ENCODE data around the gene NUP214.
"Not testable (repeated sequence)": the region's sequence is repeated elsewhere in the genome, so short reads cannot be mapped to it uniquely, and the experiment has no call there.

NUP214 gene

GRCh38 chr9:131158673-131159072, 33.3 kb downstream of the NUP214 start:
- in situ Hi-C loops (cut with HindIII; ENCODE audit: low sequenced_read_pairs): not testable (repeated sequence)

GRCh38 chr9:131160416-131161112, 35.2 kb downstream of the NUP214 start:
- in situ Hi-C loops (cut with HindIII; ENCODE audit: low sequenced_read_pairs): no loop called here

GRCh38 chr9:131161585-131161984, 36.2 kb downstream of the NUP214 start:
- in situ Hi-C loops (cut with HindIII; ENCODE audit: low sequenced_read_pairs): no loop called here

DNA sequence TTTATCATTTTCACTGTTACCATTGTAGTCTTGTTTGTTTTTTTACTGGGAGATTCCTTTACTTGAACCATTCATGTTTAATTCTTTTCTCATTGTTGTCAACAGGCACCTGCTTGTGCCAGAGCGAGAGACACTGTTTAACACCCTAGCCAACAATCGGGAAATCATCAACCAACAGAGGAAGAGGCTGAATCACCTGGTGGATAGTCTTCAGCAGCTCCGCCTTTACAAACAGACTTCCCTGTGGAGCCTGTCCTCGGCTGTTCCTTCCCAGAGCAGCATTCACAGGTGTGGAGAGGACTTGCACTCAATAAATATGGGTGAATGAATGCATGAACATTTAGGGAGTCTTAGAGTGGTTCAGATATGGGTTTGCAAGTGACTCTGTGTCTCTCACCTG, 37.5 kb downstream of the NUP214 start:
- in situ Hi-C loops (cut with HindIII; ENCODE audit: low sequenced_read_pairs): no loop called here

DNA sequence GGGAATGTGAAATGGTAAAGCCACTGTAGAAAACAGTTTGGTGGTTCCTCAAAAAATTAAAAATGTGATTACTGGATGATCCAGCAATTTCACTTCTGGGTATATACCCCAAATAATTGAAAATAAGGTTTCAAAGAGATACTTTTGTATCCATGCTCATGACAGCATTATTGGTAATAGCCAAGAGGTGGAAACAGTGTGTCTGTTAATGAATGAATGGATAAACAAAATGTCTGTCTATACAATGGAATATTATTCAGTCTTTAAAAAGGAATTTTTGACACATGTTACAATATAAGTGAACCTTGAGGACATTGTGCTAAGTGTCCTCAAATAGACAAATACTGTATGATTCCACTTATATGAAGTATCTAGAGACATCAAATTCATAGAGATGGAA, 40.1 kb downstream of the NUP214 start:
- in situ Hi-C loops (cut with HindIII; ENCODE audit: low sequenced_read_pairs): no loop called here

DNA sequence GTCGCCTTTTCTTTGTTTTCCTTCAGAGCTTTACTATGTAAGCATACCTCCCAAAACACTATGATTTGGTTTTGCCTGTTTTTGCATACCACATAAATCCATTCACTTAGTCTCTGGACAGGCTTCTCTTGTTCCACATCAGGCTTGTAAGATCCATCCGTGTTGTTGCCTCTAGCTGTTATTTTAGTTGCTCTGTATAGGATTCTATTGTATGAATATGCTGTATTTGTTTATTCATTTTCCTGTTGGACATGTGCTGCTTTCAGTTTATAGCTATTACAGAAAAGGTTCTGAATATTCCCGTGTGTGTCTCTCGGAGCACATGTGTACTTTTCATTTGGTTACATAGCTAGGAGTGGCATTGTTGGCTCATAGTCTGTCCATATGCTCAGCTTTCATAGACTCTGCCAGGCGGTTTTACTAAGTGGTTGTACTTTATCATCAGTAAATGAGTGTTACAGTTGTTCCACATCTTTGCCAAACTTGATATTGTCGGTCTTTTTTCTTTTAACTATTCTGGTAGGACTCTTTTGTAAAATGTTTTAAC, 41.8 kb downstream of the NUP214 start:
- in situ Hi-C loops (cut with HindIII; ENCODE audit: low sequenced_read_pairs): no loop called here

- in situ Hi-C loops (cut with HindIII; ENCODE audit: low sequenced_read_pairs): no loop called here
Observed at GRCh38 chr9:131167936-131168335, 42.5 kb downstream of the NUP214 start.

DNA sequence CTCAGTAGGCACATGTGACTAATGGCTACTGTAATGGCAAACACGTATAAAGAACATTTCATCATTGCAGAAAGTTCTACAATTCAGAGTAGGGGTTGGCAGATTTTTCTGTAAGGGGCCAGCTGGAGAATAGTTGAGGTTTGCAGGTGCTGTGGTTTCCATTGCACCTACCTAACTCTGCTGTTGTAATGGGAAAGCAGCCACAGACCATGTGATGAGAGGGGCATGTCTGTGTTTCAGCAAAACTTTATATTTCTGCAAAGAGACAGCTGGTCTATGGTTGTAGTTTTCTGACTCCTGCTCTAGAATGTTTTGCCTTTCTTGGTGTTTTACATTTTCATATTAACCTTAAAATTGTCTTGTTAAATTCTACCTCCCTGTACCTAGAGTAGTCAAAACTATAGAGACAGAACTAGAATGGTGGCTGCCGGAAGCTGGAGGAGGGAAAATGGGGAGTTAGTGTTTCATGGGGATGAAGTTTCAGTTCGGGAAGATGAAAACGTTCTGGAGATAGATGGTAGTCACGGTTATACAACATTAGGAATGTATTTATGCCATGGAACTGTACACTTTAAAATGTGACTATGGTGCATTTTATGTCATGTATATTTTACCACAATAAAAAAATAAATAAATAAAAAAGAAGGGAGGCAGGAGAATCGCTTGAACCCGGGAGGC, 44.3 kb downstream of the NUP214 start:
- in situ Hi-C loops (cut with HindIII; ENCODE audit: low sequenced_read_pairs): no loop called here

DNA sequence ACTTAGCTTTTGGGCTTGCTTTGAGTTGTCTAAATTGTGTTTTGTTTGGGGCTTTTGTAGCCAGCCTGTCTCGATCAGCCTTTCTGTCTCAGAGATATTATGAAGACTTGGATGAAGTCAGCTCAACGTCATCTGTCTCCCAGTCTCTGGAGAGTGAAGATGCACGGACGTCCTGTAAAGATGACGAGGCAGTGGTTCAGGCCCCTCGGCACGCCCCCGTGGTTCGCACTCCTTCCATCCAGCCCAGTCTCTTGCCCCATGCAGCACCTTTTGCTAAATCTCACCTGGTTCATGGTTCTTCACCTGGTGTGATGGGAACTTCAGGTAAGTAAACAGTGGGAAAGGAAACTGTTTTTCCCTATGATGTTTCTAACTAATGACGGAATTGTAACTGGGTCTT, 48.6 kb downstream of the NUP214 start:
- in situ Hi-C loops (cut with HindIII; ENCODE audit: low sequenced_read_pairs): no loop called here

- in situ Hi-C loops (cut with HindIII; ENCODE audit: low sequenced_read_pairs): no loop called here
Observed at GRCh38 chr9:131174681-131175239, 49.4 kb downstream of the NUP214 start.

GRCh38 chr9:131177898-131178297, 52.5 kb downstream of the NUP214 start:
- in situ Hi-C loops (cut with HindIII; ENCODE audit: low sequenced_read_pairs): no loop called here

DNA sequence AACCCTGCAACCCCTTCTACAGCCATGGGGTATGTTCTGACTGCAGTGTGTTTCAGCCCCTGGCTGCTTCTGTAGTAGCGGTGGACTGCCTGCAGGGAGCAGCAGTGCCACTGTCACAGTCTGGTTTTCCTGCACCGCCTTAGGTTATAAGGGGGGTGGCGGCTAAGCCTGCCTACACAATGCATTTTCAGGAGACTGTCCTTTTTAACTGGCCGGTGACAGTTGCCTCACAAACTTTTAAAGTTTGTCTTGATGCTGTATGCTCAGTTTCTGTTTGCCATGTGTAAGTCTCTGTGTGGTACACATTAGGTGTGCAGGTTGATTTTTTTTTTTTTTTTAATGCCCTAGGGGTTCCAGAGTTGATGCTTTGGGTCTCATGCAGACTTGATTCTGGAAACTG, 53.0 kb downstream of the NUP214 start:
- in situ Hi-C loops (cut with HindIII; ENCODE audit: low sequenced_read_pairs): no loop called here

DNA sequence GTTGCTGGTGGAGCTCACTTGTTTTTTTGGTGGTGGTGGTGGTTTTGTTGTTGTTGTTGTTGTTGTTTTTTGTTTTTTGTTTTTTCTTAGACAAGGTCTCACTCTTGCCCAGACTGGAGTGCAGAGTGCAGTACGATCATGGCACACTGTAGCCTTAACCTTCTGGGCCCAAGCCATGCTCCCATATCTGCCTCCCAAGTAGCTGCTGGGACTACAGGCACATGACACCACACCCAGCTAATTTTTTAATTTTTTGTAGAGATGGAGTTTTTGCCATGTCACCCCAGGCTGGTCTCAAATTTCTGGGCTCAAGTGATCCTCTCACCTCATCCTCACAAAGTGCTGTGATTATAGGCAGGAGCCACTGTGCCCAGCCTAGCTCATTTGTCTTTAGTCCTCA, 53.5 kb downstream of the NUP214 start:
- in situ Hi-C loops (cut with HindIII; ENCODE audit: low sequenced_read_pairs): no loop called here

GRCh38 chr9:131179561-131180219, 54.3 kb downstream of the NUP214 start:
- in situ Hi-C loops (cut with HindIII; ENCODE audit: low sequenced_read_pairs): no loop called here

- in situ Hi-C loops (cut with HindIII; ENCODE audit: low sequenced_read_pairs): no loop called here
Observed at GRCh38 chr9:131180454-131180853, 55.1 kb downstream of the NUP214 start.

DNA sequence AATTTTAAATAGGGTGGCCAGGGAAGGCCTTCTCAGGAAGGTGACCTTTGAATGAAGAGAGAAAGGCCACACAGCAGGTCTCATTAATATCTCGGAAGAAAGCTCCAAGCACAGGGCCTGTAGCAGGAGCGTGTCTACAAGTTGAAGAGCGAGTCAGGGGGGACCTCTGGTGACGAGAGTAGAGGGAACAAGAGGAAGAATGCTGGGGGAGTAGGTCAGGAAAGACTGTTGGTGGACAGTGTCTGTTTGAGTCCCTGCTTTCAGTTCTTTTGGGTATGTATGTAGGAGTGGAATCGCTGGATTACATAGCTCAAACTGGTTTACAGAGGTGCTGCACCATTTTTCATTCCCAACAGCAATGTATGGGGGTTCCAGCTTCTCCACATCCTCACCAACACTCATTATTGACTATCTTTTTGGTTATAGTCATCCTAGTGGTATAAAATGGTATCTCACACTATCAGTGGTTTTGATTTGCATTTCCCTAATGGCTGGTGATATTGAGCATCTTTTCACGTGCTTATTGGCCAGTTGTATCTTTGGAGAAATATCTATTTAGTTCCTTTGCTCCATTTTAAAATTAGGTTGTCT, 55.8 kb downstream of the NUP214 start:
- in situ Hi-C loops (cut with HindIII; ENCODE audit: low sequenced_read_pairs): no loop called here

DNA sequence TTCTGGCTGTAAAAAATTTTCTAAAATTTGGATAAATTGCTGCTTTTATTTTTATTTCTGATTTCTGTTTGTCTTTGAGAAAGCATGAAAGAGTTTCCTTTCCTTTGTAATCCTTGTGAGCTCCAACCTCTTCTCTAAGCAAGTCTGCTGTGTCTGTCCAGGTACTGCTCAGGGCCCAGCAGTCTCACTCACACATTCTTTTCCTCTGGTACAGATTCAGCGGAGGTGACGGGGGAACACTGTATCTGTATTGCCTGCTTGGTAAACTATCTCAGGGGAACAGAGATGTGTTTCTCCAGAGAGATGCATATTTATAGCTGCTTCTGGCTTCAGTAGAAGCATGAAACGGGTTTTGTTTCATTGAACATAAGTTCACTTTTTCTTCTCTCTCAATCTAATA, 60.5 kb downstream of the NUP214 start:
- in situ Hi-C loops (cut with HindIII; ENCODE audit: low sequenced_read_pairs): no loop called here

DNA sequence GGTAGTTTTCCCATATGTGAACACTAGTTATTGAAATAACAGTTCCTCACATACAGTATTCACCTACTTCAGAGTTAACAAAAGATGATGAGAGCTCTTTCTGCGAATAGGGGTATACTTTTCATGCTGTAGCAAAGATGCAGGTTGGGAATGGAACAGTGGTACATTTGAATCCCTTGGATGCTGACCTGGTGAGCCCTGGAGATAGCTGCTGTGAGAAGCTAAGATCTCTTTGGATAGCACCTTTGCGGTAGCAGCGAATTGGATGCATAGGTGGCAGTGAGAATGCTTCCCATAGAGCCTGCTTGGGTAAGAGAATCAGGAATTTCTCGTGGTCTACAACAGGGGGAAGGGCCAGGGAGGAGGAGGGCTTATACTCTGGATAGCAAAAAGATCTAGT, 61.2 kb downstream of the NUP214 start:
- in situ Hi-C loops (cut with HindIII; ENCODE audit: low sequenced_read_pairs): no loop called here

- in situ Hi-C loops (cut with HindIII; ENCODE audit: low sequenced_read_pairs): no loop called here
Observed at GRCh38 chr9:131187957-131188356, 62.6 kb downstream of the NUP214 start.

- in situ Hi-C loops (cut with HindIII; ENCODE audit: low sequenced_read_pairs): no loop called here
Observed at GRCh38 chr9:131188976-131189375, 63.6 kb downstream of the NUP214 start.

DNA sequence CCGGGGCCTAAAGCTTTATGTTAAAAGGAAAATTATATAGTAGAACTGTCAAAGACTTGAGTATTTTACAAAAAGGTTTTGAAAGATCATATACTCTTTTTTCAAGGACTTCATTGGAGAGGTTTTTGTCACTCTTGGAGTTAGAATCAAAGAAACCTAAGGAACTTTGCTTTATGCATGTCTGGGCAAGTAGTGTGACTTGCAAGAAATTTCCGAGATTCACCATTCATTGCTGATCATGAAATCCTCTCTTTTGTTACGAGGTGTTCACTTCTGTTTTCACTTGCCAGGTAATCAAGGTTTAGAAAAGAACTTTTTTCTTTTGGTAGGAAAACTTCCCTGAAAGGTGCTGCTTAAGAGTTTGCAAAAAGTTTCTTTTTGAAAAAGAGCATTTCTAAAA, 64.8 kb downstream of the NUP214 start:
- in situ Hi-C loops (cut with HindIII; ENCODE audit: low sequenced_read_pairs): no loop called here

Data from DLD1 (cell line).